Activated T-cell treated with anti-CD3 and anti-CD28 coated beads, Interleukin-2, amount 50 U/mL, for 1 hour (primary cell): Measurements from ENCODE around the gene DBX2.
"Not testable (repeated sequence)": the region's sequence is repeated elsewhere in the genome, so short reads cannot be mapped to it uniquely, and the experiment has no call there.

Experiments used
- DNase-seq: peaks from one replicate; pipeline ENCODE4 v3.0.0-alpha.2; 2020

DBX2 gene

GRCh38 chr12:45050751-45051571, at the start of gene DBX2:
Gene DBX2, minus strand, starts transcription at chr12:45051099. Its CDS starts 172 bp downstream, at chr12:45050927.
- DNase-seq, result no peak

- no peak for DNase-seq
Measured at GRCh38 chr12:45098766-45099165, 47.9 kb upstream of the DBX2 start.

GRCh38 chr12:45095417-45095816, 44.5 kb upstream of the DBX2 start:
- DNase-seq, result not testable (repeated sequence)

DNA sequence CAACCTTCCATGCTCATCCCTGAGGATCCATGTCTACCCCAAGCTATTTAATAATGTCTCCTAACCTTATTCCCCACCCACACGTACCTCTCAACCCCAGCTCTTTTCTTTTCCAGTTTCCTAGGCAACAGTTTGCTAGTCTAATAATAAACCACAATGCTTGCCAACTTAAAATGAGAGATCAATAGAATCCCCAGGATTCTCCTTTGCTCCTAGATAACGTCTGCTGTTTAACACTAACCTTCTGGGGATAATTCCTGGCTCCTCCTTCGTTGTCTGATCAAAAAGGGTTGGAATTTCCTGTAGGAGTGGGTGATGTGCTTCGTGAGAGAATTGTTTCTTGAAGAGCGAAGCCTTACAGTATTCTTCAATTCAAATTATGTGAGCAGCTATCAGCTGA, 42.2 kb upstream of the DBX2 start:
- DNase-seq, result no peak

DNA sequence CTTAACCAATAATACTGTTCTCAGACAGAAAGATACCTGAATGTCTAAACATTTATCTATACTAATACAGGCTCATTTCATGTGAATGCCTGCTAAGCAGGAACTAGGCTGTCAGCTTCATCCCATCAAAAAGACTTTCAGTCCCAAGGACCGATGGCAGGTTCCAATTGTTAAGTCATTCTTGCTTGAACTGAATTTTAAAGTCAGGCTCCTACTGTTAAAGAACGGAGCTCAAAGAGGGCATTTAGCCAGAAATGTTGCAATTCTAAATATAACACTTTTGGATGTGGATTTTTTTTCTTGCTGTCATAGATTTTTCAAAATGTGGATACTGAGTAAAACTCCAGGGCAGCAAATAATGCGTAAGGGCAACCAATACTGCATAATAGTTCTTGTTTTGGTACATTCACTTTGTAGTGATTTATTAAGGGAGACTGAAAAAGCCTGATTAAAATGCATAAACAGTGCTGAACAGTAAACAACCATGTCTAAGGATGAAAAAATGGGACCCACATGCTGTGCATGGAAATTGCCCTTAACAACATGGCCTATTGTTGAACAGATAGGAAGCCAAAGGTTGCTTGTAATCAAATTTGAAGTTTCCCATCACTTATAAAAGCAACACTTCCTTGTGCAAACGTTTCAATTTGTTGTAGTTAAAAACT, 38.6 kb upstream of the DBX2 start:
- no peak for DNase-seq

DNA sequence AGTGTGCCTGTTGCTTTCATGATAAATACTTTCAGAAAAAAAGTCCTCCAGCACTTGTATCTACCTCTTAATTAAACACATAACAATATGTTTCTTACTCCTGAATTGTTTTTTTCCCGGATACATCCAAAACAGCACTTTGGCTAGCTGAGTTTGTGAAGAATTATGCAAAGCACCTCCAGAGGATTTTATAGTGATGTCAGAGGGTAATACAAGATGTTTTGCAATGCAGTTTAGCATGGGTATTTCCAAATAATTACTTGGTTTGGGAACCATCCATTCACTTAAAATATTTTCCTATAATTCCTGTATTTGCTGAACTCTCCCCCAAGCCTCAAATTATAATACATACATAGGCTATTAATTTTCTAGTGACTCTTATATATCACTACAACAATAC, 37.7 kb upstream of the DBX2 start:
- no peak for DNase-seq

DNA sequence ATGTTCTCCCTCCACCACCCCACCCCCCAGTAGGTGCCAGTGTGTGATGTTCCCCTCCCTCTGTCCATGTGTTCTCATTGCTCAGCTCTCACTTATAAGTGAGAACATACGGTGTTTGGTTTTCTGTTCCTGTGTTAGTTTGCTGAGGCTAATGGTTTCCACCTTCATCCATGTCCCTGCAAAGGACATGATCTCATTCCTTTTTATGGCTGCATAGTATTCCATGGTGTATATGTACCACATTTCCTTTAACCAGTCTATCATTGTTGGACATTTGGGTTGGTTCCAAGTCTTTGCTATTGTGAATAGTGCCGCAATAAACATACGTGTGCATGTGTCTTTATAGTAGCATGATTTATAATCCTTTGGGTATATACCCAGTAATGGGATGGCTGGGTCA, 33.3 kb upstream of the DBX2 start:
- DNase-seq, result not testable (repeated sequence)

- DNase-seq, result no peak
Measured at GRCh38 chr12:45077251-45077650, 26.4 kb upstream of the DBX2 start.

GRCh38 chr12:45076417-45077026, 25.6 kb upstream of the DBX2 start:
- DNase-seq, result no peak

DNA sequence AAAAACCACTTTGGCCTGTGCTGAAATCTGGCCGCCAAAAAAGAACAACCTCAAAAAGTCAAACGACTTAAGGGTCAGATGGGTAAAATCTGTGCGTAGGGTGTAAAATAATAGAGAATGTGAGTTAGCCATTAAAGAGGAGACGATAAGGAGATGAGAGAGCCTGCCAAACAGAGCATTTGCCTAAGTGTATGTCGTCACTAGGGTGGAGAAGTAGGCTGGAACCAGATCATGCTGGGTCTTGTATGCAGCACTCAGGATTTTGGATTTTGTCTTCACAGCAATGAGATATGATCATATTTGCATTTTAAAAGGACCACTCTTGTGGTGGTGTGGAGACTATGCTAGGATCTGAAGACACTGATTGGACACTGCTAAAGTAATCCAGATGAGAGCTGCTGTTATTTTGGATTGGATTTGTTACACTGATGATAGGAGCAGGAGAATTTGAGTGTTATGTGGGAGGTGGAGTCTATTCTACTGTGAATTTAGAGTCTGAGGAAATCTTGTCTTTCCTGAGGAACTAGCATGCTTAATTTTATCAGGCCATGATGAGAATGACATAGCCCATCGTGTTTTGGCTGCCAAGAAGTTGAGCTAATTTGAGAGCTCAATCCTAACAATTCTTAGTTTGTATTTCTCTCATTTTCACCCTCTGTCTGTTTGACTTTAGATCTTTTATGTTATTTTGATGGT, 24.8 kb upstream of the DBX2 start:
- DNase-seq, result no peak

GRCh38 chr12:45065125-45065626, 14.3 kb upstream of the DBX2 start:
- no peak for DNase-seq

DNA sequence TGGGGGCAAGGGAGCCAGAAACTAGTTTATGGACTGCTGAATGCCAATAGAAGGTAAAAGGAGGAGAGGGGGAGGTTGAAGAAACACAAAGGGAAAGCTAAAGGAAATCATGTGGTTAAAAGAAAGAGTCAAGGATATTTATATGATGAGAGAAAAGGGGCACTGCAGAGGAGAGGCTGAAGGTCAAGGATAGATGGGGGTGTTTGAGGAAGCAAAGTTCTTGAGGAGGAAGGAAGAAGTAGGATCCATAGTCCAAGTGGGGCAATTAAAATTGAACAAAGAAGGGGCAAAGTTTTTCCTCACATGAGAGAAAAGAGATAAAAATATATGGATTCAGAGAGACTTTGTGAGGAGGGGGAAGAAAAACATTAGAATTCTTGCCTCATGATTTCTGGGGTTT, 10.1 kb upstream of the DBX2 start:
- no peak for DNase-seq

DNA sequence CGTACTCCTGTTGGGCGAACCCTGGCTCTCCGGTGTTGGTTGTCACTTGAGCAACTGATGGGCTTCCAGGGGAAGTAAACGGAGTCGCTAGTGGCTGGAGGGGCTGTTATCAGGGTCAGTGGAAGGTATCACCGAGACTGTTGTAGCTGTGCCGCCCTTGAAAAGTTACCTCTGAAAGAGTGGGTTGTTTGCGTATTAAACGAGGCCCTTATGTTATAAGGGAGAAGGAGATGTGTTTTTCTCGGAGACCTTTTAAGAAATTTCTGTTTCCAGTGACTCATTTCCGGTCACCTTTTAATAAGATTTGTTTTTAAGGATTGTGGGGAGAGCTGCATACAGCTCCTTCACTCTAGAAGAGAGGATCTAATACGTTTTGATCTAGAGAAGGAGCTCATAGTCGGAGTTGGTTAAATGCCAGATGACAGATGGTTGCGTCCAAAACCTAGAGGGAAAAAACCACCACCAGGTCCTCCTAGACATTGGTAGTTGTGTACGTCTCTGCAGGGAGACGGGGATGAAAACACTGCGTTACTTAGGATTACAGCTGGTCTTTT, 750 bp upstream of the DBX2 start:
- no peak for DNase-seq

GRCh38 chr12:45049912-45050750, 768 bp downstream of the DBX2 start:
- DNase-seq, result no peak

DNA sequence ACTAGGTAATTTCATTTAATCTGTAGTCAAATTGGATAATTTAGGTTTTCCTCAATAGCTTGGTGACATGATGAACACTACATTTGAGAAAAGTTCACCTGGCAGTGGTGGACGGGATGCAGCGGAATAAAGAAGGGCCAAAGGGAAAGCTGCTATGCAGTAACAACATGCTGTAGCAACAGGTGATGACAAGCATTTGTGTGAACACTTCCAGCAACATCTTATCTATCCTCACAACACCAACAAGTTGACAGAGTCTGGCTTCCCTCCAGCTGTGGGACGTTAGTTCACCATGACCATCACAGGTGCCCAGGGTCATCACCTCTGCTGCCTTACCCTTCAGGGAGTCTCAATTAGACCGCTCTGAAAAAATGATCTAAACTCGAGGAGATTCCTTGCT, 8.3 kb downstream of the DBX2 start:
- DNase-seq, result no peak

- no peak for DNase-seq
Measured at GRCh38 chr12:45040977-45041376, 9.9 kb downstream of the DBX2 start.

DNA sequence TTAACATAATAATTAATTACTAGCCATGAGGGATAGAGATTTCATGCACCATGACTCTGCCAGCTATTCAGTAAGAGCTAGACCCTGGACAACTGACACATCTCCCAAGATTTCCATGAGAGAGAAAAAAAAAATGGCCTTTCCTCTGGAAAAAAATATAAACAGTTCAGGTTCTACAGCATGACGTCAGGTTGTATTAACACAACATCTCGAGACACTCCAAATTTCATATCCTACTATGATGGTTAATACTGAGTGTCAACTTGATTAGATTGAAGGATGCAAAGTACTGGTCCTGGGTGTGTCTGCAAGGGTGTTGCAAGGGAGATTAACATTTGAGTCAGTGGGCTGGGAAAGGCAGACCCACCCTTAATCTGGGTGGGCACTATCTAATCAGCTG, 11.1 kb downstream of the DBX2 start:
- no peak for DNase-seq

DNA sequence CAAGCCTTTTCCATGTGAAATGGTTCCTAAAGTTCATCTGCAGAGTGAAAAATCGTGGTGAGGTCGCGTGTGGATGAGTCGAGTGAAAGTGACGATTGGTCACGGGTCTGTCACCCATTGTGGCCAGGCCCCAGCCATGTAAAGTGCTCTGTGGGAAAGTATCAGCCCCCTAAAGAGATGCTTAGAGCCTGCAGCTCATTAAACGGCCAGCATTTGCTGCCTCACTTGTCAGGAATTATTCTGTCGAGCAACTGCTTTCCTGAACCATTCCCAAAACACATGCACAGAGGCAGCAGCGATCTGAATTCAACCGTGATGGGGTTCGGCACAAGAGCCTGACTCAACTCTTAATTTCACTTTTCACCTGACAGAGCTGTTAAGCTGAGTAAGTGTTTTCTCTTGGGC, 16.0 kb downstream of the DBX2 start:
- no peak for DNase-seq

DNA sequence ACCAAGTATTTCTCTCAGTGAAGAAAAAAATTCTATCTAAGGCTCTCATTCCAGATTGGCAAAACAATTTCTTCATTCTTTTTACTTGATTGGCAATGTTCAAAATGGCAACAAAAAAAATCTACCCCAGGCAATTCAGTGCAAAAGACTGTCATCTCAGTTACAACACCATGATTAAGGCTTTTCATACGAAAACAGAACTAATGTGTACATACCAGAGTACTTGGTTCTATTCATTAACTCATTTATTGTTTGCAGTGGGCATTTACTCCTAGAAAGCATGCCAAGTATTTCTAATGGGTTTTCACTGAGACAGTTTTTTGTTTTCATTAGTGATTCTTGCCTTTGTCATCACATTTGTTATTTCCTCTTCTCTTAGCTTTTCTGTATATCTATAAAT, 33.0 kb downstream of the DBX2 start:
- DNase-seq, result no peak

GRCh38 chr12:45014396-45014795, 36.5 kb downstream of the DBX2 start:
- no peak for DNase-seq

DNA sequence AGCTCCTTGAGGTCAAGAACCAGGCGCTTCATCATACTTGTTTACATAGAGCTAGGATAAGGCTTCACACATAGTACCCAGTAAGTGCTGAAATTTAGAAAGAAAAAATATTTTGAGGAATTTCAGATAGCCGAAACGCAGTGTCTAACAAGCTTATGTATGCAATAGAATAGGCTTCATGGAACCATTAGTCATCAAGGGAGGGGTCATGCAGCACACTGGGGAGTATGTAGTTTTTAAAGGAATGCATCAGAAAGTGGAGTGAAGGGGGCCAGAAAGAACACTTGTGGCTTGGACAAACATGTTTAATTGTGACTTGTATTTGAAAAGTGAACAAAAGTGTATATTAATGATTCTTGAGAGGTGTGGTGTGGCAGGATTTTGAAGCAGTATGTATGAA, 38.1 kb downstream of the DBX2 start:
- no peak for DNase-seq

GRCh38 chr12:45010059-45010458, 40.8 kb downstream of the DBX2 start:
- no peak for DNase-seq
